Measurements from ENCODE around the gene NPHS1.
A peak's percentile ranks its signal among the peaks of the same experiment; 100 is the strongest.
"Not testable (repeated sequence)": the region's sequence is repeated elsewhere in the genome, so short reads cannot be mapped to it uniquely, and the experiment has no call there.

The NPHS1 gene

DNA sequence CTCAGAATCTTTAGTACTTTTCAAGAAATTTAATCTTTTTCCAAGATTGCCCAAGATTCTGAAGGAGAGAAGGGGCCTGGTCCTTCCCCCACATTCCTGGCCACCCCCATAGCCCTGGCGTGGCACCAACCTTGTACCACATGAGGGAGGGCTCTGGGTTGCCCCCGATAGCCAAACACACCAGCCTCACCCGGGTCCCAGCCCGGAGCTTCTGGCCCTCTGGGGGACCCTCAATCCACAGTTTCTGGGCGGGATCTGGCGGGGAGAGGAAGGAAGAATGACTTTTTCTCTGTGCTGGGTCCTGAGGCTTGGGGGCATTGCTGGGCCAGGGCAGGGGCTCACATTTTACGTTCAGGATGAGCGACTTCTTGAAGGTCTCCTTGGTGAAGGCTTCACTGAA, 4.4 kb downstream of the NPHS1 start:
- Mint-ChIP-seq H3K36me3 (no peaks in the 10 kb centered on the region), H3K27ac (no peak overlapping the region), H3K9me3 (ENCODE audit: low read depth) (no peaks in the 10 kb centered on the region), H3K4me3 (no peak overlapping the region), H3K27me3 (peaks cover 30% of the 10 kb centered on the region), H3K4me1 (ENCODE audit: low read depth) (peaks cover 19% of the 10 kb centered on the region)

- peaks cover 36% of the 10 kb centered on the region for H3K27me3 Mint-ChIP-seq
- peaks cover 4% of the 10 kb centered on the region for H3K36me3 Mint-ChIP-seq
- H3K27ac Mint-ChIP-seq, result no peak overlapping the region
- peaks cover 19% of the 10 kb centered on the region for H3K4me1 Mint-ChIP-seq (ENCODE audit: low read depth)
- peak overlapping the region; percentile 61 for H3K4me3 Mint-ChIP-seq
- H3K9me3 Mint-ChIP-seq (ENCODE audit: low read depth), result no peaks in the 10 kb centered on the region
These were observed 6.2 kb downstream of the NPHS1 start for GRCh38 chr19:35846038-35846668.

DNA sequence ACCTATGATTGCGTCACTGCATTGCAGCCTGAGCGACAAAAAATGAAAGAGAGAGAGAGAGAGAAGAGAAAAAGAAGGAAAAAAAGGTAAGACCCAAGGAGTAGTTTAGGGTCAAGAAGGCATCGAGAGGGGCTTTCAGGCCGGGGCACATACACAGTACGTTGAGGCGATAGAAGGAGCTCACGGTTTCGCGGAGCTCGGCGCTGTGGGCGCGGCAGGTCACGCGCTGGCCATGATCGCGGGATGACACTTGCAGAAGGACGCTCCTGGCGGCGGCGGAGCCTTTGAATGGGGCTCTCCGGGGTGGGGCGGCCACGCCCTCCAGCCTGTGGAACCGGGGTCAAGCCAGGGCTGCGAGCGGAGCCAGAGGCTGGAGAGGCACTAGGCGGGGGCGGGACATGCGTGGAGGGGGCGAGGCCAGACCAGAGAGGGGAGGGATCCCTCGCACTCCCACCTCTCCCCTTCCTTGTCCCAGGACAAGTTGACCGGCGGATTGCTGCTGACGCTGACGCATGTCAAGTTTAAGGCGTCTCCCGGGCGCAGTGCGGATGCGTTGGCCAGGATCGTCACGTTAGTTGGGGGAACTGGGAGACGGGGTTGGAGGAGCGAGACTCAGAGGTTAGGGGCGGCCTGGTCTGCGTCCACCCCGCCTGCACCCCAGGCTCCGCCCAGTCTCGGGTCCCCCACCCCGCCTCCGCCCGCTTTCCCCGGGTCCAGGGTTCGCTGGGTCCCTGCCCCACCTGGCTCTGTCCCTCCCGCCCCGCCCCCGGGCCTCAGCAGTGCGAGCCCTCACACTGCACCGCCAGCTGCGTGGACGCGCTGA, 6.9 kb downstream of the NPHS1 start:
- H3K27ac Mint-ChIP-seq, result no peak overlapping the region
- peaks cover 36% of the 10 kb centered on the region for H3K27me3 Mint-ChIP-seq
- H3K9me3 Mint-ChIP-seq (ENCODE audit: low read depth), result no peaks in the 10 kb centered on the region
- H3K36me3 Mint-ChIP-seq, result peaks cover 4% of the 10 kb centered on the region
- H3K4me3 Mint-ChIP-seq, result peak overlapping the region; percentile 89
- H3K4me1 Mint-ChIP-seq (ENCODE audit: low read depth), result peaks cover 15% of the 10 kb centered on the region

DNA sequence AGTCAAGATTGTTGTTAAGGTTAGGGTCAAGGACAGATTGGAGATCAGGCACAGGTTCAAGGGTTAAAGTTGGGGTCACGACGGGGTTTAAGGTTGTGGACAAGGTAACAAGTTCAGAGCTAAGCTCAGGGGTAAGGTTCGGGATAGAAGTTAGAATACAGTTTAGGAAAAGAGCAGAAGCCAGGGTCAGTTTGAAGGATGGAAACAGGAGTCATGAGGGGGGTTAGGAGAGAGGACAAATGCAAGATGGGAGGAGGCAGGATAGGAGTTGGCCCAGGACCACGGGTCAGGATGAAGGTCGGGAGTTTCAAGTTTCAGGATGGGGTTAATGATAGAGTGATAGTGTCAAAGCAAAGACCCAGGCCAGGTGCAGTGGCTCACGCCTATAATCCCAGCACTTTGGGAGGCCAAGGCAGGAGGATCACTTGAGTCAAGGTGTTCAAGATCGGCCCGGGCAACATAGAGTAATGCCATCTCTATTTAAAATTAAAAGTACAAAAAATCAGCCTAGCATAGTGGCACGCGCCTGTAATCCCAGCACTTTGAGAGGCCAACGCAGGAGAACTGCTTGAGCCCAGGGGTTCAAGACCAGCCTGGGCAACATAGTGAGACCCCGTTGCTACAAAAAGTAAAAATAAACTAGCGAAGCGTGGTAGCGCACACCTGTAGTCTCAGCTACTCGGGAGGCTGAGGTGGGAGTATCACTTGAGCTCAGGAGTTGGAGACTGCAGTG, 7.7 kb downstream of the NPHS1 start:
- peaks cover 36% of the 10 kb centered on the region for H3K27me3 Mint-ChIP-seq
- H3K9me3 Mint-ChIP-seq (ENCODE audit: low read depth), result no peaks in the 10 kb centered on the region
- peaks cover 4% of the 10 kb centered on the region for H3K36me3 Mint-ChIP-seq
- no peak overlapping the region for H3K27ac Mint-ChIP-seq
- H3K4me3 Mint-ChIP-seq, result peak overlapping the region; percentile 89
- H3K4me1 Mint-ChIP-seq (ENCODE audit: low read depth), result peaks cover 15% of the 10 kb centered on the region

DNA sequence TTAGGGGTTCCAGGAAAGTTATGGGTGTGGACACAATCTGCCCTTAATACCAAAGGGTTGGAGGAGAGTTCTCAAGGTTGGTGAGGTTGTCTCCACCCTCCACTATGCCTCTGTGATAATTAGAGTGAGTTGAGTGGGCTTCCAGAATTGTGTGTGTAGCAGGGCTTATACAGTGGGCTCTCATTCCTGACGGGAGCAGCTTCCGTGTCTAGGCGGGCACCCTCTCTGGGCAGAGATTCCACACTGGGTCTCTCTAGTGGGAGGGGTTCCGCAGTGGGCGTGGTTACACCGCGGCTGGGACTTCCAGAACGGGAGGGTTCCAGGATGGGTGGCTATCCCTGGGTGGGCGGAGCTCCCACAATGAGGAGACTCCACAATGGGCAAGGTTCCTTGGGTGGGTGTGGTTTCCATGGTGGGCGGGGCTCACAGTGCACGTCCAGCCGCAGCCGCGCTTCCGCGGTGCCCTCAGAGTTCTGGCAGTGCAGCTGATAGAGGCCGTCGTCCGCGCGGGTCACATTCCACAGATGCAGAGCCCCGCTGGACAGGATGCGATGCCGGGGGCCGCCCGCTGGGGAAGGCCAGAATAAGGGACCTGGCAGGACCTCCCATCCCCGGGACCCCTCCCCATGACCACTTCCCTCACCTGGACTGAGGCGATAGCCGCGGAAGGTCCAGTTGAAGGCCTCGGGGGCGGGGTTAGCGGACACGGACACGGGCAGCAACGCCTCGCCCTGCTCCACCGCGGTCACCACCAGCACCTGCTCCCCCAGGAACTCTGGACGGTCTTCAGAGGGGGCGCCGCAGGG, 8.4 kb downstream of the NPHS1 start:
- H3K27me3 Mint-ChIP-seq, result peaks cover 33% of the 10 kb centered on the region
- H3K4me3 Mint-ChIP-seq, result peak overlapping the region; percentile 14
- peaks cover 15% of the 10 kb centered on the region for H3K4me1 Mint-ChIP-seq (ENCODE audit: low read depth)

GRCh38 chr19:35842666-35843272, 9.5 kb downstream of the NPHS1 start:
- no peaks in the 10 kb centered on the region for H3K9me3 Mint-ChIP-seq (ENCODE audit: low read depth)
- H3K36me3 Mint-ChIP-seq, result peaks cover 4% of the 10 kb centered on the region
- peaks cover 15% of the 10 kb centered on the region for H3K4me1 Mint-ChIP-seq (ENCODE audit: low read depth)
- no peak overlapping the region for H3K27ac Mint-ChIP-seq
- H3K27me3 Mint-ChIP-seq, result peaks cover 29% of the 10 kb centered on the region
- H3K4me3 Mint-ChIP-seq, result no peak overlapping the region

More for the DNA sequence above, 8.4 kb downstream of the NPHS1 start:
- peaks cover 4% of the 10 kb centered on the region for H3K36me3 Mint-ChIP-seq
- H3K9me3 Mint-ChIP-seq (ENCODE audit: low read depth), result no peaks in the 10 kb centered on the region
- no peak overlapping the region for H3K27ac Mint-ChIP-seq

GRCh38 chr19:35841961-35842595, 10.2 kb downstream of the NPHS1 start:
- Mint-ChIP-seq H3K4me3 (no peak overlapping the region), H3K36me3 (peaks cover 4% of the 10 kb centered on the region)

DNA sequence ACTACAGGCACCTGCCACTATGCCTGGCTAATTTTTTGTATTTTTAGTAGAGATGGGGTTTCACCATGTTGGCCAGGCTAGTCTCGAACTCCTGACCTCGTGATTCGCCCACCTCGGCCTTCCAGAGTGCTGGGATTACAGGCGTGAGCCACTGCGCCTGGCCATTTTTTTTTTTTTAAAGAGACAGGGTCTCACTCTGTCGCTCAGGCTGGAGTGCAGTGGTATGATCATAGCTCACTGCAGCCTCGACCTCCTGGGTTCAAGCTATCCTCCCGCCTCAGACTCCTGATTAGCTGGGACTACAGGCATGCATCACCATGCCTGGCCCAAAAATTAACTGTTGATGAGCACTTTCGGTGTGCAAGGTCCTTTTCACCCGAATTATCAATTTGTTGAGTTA, 16.2 kb downstream of the NPHS1 start:
- H3K36me3 Mint-ChIP-seq; H3K4me1 Mint-ChIP-seq (ENCODE audit: low read depth); H3K9me3 Mint-ChIP-seq (ENCODE audit: low read depth); H3K27ac Mint-ChIP-seq; H3K4me3 Mint-ChIP-seq: not testable (repeated sequence)
- H3K27me3 Mint-ChIP-seq, result peaks cover 20% of the 10 kb centered on the region

More at GRCh38 chr19:35841961-35842595, 10.2 kb downstream of the NPHS1 start:
- no peaks in the 10 kb centered on the region for H3K9me3 Mint-ChIP-seq (ENCODE audit: low read depth)
- H3K27ac Mint-ChIP-seq, result no peak overlapping the region
- peaks cover 15% of the 10 kb centered on the region for H3K4me1 Mint-ChIP-seq (ENCODE audit: low read depth)
- H3K27me3 Mint-ChIP-seq, result peaks cover 29% of the 10 kb centered on the region

DNA sequence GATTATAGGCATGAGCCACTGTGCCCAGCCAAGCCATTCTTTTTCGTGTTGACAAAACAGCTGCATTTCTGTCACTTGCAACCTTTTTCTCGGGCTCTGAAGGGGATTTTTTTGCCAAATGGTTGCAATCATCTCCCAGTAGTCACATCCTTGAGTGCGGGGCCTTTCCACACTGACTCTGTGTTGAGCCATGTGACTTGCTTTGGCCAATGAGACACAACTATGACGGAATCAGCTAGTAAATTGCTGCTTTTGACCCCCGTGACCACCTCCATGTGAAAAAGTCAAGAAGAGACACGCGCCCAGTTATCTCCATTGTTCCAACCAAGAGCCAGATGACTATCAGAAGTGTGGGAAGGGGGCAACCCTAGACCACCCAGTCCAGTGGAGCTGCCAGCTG, 18.3 kb downstream of the NPHS1 start:
- Mint-ChIP-seq H3K36me3 (no peaks in the 10 kb centered on the region), H3K4me1 (ENCODE audit: low read depth) (no peaks in the 10 kb centered on the region), H3K4me3 (no peak overlapping the region), H3K9me3 (ENCODE audit: low read depth) (no peaks in the 10 kb centered on the region), H3K27me3 (peaks cover 25% of the 10 kb centered on the region), H3K27ac (no peak overlapping the region)

GRCh38 chr19:35832054-35832453, 20.2 kb downstream of the NPHS1 start:
- Mint-ChIP-seq H3K27ac (no peak overlapping the region), H3K36me3 (no peaks in the 10 kb centered on the region), H3K4me1 (ENCODE audit: low read depth) (no peaks in the 10 kb centered on the region), H3K9me3 (ENCODE audit: low read depth) (no peaks in the 10 kb centered on the region), H3K4me3 (no peak overlapping the region), H3K27me3 (peaks cover 33% of the 10 kb centered on the region)

GRCh38 chr19:35830986-35831385, 21.3 kb downstream of the NPHS1 start:
- Mint-ChIP-seq H3K4me1 (ENCODE audit: low read depth) (no peaks in the 10 kb centered on the region), H3K4me3 (no peak overlapping the region), H3K27me3 (peaks cover 28% of the 10 kb centered on the region), H3K27ac (no peak overlapping the region), H3K9me3 (ENCODE audit: low read depth) (no peaks in the 10 kb centered on the region), H3K36me3 (no peaks in the 10 kb centered on the region)

GRCh38 chr19:35828692-35829301, 23.5 kb downstream of the NPHS1 start:
- Mint-ChIP-seq H3K36me3 (no peaks in the 10 kb centered on the region), H3K4me3 (no peak overlapping the region), H3K4me1 (ENCODE audit: low read depth) (no peaks in the 10 kb centered on the region), H3K27me3 (peaks cover 26% of the 10 kb centered on the region), H3K27ac (no peak overlapping the region), H3K9me3 (ENCODE audit: low read depth) (no peaks in the 10 kb centered on the region)

GRCh38 chr19:35824150-35824549, 28.2 kb downstream of the NPHS1 start:
- Mint-ChIP-seq H3K4me1 (ENCODE audit: low read depth) (no peaks in the 10 kb centered on the region), H3K27ac (no peak overlapping the region), H3K4me3 (no peak overlapping the region), H3K36me3 (no peaks in the 10 kb centered on the region), H3K27me3 (peaks cover 19% of the 10 kb centered on the region), H3K9me3 (ENCODE audit: low read depth) (no peaks in the 10 kb centered on the region)

Data from activated naive CD8-positive, alpha-beta T cell (primary cell).